NCI-H146 (cell line): Measurements from ENCODE around the gene MRPS10.
"Not testable (repeated sequence)": the region's sequence is repeated elsewhere in the genome, so short reads cannot be mapped to it uniquely, and the experiment has no call there.

ENCODE experiments used
- DNase-seq: peaks from one replicate; lab custom pipeline; 2025; lab: John Stamatoyannopoulos, UW

The MRPS10 gene

DNA sequence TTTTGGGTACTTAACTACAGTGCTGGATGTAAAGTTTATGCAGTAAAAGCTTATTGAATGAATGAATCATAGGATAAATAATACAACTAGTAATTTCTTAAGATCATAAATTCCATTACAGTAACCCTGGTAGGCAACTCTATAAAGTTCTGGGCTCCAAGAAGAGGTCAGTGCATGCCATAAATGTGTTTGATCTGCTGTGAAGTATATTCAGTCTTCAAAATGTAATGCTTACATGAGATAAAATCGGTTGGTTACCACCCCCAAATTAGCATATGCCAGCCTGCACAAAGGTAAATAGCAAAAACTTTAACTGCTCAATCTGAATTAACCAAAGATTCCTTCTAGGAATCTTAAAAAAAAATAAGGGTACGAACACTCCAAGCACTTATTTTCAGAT, 10.1 kb downstream of the MRPS10 start:
- not testable (repeated sequence) for DNase-seq

DNA sequence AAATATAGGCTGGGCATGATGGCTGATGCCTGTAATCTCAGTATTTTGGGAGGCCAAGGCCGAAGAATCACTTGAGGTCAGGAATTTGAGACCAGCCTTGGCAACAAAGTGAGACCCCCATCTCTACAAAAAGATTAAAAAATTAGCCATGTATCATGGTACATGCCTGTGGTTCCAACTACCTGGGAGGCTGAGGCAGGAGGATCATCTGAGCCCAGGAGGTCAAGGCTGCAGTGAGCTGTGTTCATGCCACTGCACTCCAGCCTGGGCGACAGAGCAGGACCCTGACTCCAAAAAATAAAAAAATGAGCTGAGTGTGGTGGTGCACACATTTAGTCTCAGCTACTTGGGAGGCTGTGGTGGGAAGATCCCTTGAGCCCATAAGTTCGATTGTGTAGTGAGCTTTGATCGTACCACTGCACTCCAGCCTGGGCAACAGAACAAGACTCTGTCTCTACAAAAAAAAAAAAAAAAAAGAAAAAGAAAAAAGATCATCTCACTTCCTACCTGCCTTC, 12.8 kb downstream of the MRPS10 start:
- no peak for DNase-seq

DNA sequence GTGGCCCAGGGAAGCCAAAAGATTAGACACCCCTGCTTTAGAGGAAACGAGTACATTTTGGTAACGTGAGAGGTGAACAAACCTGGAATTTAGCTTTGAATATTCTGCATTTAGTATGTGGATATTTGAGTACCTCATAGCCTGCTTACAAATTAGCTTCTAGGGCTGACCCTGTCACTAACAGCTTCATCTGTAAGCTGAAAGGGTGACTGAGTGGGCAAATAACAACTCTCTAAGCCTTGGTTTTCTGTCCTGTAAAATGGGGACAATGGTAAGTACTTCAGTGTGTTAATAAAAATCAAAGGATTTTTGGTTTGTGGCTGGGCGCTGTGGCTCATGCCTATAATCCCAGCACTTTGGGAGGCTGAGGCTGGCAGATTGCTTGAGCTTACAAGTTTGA, 14.5 kb downstream of the MRPS10 start:
- DNase-seq: no peak

DNA sequence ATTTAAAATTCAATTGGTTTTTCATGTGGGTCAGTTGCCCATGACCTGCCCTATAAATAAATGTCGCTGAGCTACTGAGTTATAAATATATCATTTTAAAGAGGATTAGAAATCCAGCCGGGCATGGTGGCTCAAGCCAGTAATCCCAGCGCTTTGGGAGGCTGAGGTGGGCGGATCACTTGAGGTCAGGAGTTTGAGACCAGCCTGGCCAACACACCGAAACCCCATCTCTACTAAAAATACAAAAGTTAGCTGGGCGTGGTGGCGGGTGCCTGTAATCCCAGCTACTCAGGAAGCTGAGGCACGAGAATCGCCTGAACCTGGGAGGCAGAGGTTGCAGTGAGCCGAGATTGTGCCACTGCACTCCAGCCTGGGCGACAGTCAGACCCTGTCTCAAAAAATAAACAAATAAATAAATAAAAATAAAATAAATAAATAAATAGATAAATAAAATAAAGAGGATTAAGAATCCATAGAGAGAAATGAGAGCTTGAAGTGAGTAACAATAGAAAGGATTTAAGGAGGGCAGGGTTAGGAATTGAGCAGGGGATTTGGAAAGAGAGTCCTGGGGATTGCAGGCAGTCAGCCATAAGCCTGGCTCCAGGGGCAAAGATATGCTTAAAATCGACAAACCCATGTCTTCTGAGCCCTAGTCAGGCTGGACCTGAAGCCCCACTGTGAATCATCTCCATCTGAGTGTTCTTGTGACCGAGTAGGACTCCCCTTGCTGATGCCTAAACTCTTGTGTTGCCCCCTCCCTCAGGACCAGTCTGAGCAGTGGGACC, 15.3 kb downstream of the MRPS10 start:
- DNase-seq: not testable (repeated sequence)

DNA sequence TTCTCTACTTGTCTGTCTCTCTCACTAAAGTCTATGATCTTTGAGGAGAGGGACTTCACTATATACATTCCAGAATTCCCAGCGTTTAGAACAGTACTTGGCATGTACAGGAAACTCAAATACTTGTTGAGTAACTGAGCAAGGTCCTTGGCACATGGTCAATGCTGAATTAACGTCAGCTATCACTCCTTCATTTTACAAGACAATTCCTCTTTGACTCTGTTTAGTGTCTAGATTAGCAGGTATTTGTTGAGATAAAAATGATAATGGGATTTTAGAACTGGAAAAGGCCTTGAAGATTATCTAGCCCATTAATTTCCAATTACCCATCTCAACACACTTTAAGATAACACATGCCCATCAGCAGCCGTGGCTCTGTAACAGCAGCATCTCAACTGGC, 16.3 kb downstream of the MRPS10 start:
- no peak for DNase-seq

DNA sequence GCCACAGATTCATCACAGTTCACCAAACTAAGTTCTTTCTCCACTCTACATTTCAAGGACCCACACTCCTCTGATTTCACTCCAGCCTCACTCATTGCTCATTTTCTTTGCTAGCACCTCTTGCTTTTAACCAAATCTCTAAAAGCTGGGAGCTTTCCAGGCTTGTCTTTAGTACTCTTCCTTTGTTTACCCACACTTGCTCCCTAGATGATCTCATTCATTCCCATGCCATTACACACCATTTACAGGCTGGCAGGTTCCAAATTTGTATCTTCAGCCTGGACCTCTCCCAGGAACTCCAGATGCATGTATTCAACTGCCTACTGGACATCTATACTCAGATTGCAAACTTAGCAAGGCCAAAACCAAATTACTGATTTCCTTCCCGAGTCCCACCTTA, 17.6 kb downstream of the MRPS10 start:
- DNase-seq: no peak

DNA sequence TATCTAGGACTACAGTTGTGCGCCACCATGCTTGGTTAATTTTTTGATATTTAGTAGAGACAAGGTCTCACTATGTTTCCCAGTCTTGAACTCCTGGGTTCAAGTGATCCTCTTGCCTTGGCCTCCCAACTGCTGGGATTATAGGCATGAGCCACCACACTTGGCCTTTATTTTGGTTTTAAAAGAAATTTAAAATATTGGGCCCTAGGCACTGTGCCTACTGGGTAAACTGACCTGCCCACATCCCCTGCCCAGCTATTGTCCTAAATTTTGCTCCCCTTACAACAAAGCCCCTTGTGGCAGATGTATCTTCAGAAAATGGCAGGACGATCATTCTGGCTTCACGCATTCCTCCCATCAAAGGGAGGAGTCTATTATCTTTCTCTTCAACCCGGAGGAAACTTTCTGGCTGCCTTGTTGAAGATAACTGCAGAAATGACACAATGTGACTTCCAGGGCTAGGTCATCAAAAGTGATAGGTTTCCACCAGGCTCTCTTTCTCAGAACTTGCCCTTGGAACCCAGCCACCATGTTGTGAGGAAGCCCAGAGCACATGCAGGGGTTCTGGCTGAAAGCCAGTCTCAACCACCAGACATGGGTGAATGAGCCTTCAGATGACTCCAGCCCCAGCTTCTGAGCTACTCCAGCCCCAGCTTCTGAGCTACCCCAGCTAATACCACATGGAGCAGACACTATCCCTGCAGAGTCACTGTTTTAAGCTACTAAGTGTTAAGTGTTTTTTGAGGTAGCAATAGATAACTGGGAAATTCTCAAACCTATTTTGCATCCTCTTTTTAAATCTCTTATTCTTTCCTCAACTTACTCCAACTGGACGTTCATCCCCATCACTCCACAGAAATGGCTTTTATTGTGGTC, 18.3 kb downstream of the MRPS10 start:
- DNase-seq: no peak

- DNase-seq: no peak
These were observed 19.9 kb downstream of the MRPS10 start for GRCh38 chr6:42197555-42198362.

- no peak for DNase-seq
These were observed 22.2 kb downstream of the MRPS10 start for GRCh38 chr6:42195415-42195814.

DNA sequence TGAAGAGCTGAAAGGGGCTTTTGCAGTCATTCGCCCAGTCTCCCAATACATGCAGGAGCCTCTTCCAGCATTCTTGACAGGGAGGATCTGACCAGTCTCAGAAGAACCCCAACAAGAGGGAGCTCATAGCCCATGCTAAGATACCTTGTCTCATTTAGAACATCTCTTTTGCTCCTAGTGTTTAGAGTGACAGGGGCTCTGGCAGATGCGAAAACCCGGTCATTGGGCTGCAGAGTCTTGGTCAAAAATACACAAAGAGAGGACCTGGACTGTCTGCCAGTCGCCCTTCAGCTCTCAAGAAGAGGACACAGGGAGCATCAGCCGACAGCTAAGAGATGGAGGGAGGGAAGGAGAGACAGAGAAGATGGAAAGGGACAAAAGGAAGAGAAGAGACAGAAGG, 23.6 kb downstream of the MRPS10 start:
- DNase-seq: no peak

GRCh38 chr6:42193491-42193894, 24.2 kb downstream of the MRPS10 start:
- DNase-seq: no peak

GRCh38 chr6:42192385-42192784, 25.3 kb downstream of the MRPS10 start:
- not testable (repeated sequence) for DNase-seq

DNA sequence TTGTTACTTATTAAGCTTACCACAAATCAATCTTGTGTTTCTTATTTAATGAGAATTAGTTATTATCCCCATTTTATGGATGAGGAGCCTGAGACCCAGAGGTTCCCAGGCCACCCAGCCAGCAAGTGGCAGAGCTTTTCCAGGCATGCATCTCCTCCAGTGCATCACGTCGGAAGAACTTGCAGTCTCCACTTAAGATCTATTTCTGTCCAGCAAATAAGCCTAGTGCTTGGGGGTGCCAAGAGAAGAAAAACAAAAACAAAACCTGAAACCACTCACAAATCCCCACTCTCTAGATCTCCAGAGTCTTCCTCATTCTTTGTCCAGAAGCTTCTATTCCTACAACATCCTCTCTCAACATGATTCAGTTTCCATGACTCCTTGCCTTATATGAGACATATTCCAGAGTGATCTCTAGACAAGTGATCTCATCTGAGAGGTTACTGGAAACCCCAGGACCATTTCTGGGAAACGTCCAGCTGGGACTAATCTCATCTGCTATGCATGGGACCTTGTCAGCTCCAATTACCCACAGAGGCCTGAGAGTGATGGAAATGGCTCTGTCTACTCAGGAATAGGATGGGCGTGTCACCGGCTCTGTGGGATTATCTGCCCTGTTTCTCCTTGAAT, 27.0 kb downstream of the MRPS10 start:
- DNase-seq: no peak

- DNase-seq: no peak
These were observed 29.3 kb downstream of the MRPS10 start for GRCh38 chr6:42188406-42188805.

DNA sequence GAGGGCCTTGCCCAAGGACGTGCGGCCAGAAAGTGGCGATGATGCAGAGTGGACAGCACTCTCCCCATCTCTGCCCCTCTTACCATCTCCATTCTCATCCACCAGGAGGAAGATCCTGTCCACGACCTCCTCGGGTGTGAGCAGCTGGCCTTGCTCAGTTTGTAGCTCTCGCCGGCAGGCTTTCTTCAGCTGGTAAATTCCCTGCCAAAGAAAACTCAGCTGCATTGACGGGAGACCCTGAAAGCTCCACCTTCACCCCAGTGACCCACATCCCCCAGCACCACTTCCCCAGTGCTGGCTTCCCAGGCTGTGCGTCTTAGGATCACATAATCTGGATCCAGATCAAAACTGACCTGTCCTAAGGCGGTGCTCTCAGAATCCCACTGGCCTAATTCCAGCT, 32.1 kb downstream of the MRPS10 start:
- DNase-seq: no peak

GRCh38 chr6:42184475-42184874, 33.2 kb downstream of the MRPS10 start:
- no peak for DNase-seq

DNA sequence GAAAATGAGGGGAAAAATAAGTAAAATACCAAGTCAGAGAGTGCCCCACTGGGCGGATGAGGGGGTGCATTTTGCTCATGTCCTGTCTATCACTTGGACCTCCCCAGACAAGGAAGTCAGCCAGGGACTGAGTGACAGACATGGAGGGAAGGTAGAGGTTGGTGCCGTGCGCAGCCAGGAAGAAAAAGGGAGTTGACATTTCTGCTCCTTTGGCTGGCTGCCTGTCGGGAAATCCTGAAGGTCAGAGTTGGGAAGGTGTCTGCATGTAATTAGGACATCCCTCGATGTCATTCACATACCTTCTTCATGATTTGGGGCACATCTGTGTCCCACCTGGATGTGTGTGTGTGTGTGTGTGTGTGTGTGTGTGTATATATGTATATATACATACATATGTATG, 35.6 kb downstream of the MRPS10 start:
- no peak for DNase-seq

GRCh38 chr6:42179945-42180313, 37.7 kb downstream of the MRPS10 start:
- no peak for DNase-seq

- DNase-seq: no peak
These were observed 38.3 kb downstream of the MRPS10 start for GRCh38 chr6:42179261-42179944.

DNA sequence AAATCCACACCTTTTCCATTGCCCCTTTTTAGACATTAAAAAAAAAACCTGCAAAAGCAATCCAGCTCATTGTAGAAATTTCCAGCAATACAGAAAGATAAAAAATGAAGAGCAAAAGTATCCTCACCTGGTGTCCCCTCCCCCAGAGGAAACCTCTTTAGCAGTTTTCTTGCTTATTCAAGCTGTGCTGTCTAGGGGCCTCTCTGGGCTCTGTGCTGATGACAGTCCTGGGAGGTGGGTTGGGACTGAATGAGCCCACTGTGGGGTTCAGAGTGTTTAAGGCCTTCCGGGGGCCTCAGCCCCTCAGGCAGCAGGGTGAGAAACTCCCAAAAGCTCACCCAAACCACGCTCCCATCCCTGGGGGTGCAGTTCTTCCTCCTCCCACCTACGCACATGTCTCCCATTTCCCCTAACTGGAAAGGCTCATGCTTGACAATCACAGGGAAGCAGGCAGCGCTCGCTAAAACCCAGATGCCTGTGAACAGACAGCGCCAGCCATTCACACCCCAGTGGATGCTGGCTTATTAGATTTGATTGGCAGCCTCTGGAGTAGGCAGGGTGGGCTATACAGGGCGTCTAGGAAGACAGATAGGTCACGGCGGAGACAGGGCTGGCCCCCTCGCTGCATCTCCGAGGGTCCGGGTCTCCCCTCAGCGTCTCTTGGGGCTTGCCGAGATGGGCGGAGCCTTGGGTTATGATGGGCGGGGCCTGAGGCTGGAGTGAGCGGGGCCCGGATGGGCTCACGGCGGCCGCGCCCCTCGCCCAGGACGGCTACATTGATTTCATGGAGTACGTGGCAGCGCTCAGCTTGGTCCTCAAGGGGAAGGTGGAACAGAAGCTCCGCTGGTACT, 39.9 kb downstream of the MRPS10 start:
- DNase-seq: no peak
